ENCODE data around the gene MTERF4. TPM values are rescaled to one million over a fixed set of nuclear protein-coding genes. Genes with fewer than 3 reads are reported as not detected.

The MTERF4 gene
- total and polyA plus RNA-seq, 3 experiments from 2014 or later = 46.4 to 49.2 (median 48.0) TPM

Other genes with a start within 250 kb of the MTERF4 start
- not detected for gene AGXT, start 233.5 kb downstream of the MTERF4 start, total RNA-seq
- not detected for gene AGXT, start 233.5 kb downstream of the MTERF4 start, polyA plus RNA-seq
- gene MAB21L4, start 206.1 kb downstream of the MTERF4 start, total RNA-seq = not detected
- not detected for gene MAB21L4, start 206.1 kb downstream of the MTERF4 start, polyA plus RNA-seq
- gene CROCC2, start 196.0 kb downstream of the MTERF4 start, total RNA-seq = not detected
- gene CROCC2, start 196.0 kb downstream of the MTERF4 start, polyA plus RNA-seq = not detected
- gene SNED1, start 103.7 kb downstream of the MTERF4 start, total RNA-seq = 1 to 10 TPM; 1.8 to 3.5 TPM
- gene SNED1, start 103.7 kb downstream of the MTERF4 start, polyA plus RNA-seq = 0.90 TPM
- 10 to 100 TPM; 92.8 to 93.8 TPM for gene PASK, start 47.2 kb upstream of the MTERF4 start, total RNA-seq
- gene PASK, start 47.2 kb upstream of the MTERF4 start, polyA plus RNA-seq = 32.8 TPM
- gene PPP1R7, start 48.2 kb upstream of the MTERF4 start, total RNA-seq = 10 to 100 TPM; 82.6 to 87.2 TPM
- 132 TPM for gene PPP1R7, start 48.2 kb upstream of the MTERF4 start, polyA plus RNA-seq
- gene ANO7, start 86.4 kb upstream of the MTERF4 start, total RNA-seq = under 1 TPM; 0.83 to 0.86 TPM
- not detected for gene ANO7, start 86.4 kb upstream of the MTERF4 start, polyA plus RNA-seq
- gene HDLBP, start 213.4 kb upstream of the MTERF4 start, total RNA-seq = 100 to 1,000 TPM; 307 to 313 TPM
- gene HDLBP, start 213.4 kb upstream of the MTERF4 start, polyA plus RNA-seq = 70.0 TPM
- 100 to 1,000 TPM; 301 to 319 TPM for gene SEPTIN2, start 213.6 kb upstream of the MTERF4 start, total RNA-seq
- gene SEPTIN2, start 213.6 kb upstream of the MTERF4 start, polyA plus RNA-seq = 187 TPM

All from CD8-positive, alpha-beta memory T cell (primary cell).